Parathyroid adenoma (tissue), 2 donors: ENCODE measurements around the gene DYRK3.

Experiments
- H2AFZ ChIP-seq: fragments of 300-600 bp; sonication (generic); one replicate; pipeline ENCODE4 v1.7.0; 2017; ENCODE audit warnings: antibody characterized with exemption, mild to moderate bottlenecking
- H3K27ac ChIP-seq: fragments of 300-600 bp; sonication (generic); one replicate; pipeline ENCODE4 v1.7.0; 2017
- H3K27me3 ChIP-seq: fragments of 300-600 bp; sonication (generic); one replicate; pipeline ENCODE4 v1.7.0; 2017; ENCODE audit warnings: low read length; ENCODE audit not compliant: control insufficient read depth, insufficient read depth
- H3K36me3 ChIP-seq: fragments of 300-600 bp; sonication (generic); one replicate; pipeline ENCODE4 v1.7.0; 2017; ENCODE audit warnings: low read length; ENCODE audit not compliant: control insufficient read depth, insufficient read depth
- H3K4me1 ChIP-seq: fragments of 300-600 bp; sonication (generic); one replicate; pipeline ENCODE4 v1.7.0; 2017; ENCODE audit warnings: control low read depth
- H3K4me2 ChIP-seq: fragments of 300-600 bp; sonication (generic); one replicate; pipeline ENCODE4 v1.7.0; 2017; ENCODE audit warnings: low read length
- H3K4me3 ChIP-seq: fragments of 300-600 bp; sonication (generic); one replicate; pipeline ENCODE4 v1.7.0; 2017; ENCODE audit warnings: low read depth, low read length
- H3K79me2 ChIP-seq: fragments of 300-600 bp; sonication (generic); one replicate; pipeline ENCODE4 v1.7.0; 2017; ENCODE audit warnings: control low read depth
- H3K9ac ChIP-seq: fragments of 300-600 bp; sonication (generic); one replicate; pipeline ENCODE4 v1.7.0; 2017; ENCODE audit warnings: mild to moderate bottlenecking
- H3K9me3 ChIP-seq: fragments of 300-600 bp; sonication (generic); one replicate; pipeline ENCODE4 v1.7.0; 2017; ENCODE audit warnings: low read length; ENCODE audit not compliant: control insufficient read depth
- TF ChIP-seq, protein P1 (sequence below): fragments of 300-600 bp; sonication (generic); IDR thresholded peaks from one replicate; pipeline ENCODE4 v1.7.0; 2017; ENCODE audit warnings: antibody characterized with exemption, mild to moderate bottlenecking
- donor health status: primary hyperparathyroidism.

The DYRK3 gene

DNA sequence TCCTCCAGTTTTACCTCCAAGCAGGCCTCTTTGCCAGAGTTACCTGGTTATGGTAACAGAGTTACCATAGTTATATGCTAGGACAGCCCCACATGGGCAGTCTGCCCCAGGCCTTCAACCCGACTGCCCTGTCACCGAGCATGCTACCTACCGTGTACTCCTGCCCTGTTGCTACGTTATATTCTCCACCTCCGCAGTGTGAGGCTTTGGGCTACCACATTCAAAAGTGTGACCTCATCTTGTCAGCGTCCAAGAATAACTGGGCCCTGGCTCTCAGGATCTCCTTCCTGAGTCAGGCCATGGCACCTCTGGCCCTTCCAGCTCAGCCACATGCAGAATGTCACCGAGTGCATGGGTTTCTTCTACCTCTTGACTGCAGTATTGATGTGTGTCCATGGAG, 58.3 kb downstream of the DYRK3 start:
- TF ChIP-seq, protein P1, sequence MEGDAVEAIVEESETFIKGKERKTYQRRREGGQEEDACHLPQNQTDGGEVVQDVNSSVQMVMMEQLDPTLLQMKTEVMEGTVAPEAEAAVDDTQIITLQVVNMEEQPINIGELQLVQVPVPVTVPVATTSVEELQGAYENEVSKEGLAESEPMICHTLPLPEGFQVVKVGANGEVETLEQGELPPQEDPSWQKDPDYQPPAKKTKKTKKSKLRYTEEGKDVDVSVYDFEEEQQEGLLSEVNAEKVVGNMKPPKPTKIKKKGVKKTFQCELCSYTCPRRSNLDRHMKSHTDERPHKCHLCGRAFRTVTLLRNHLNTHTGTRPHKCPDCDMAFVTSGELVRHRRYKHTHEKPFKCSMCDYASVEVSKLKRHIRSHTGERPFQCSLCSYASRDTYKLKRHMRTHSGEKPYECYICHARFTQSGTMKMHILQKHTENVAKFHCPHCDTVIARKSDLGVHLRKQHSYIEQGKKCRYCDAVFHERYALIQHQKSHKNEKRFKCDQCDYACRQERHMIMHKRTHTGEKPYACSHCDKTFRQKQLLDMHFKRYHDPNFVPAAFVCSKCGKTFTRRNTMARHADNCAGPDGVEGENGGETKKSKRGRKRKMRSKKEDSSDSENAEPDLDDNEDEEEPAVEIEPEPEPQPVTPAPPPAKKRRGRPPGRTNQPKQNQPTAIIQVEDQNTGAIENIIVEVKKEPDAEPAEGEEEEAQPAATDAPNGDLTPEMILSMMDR = no peak
- no peaks in the 10 kb centered on the region for H3K27me3 ChIP-seq
- H3K9ac ChIP-seq = no peak overlapping the region
- no peaks in the 10 kb centered on the region for H3K36me3 ChIP-seq
- H3K4me3 ChIP-seq = no peak overlapping the region
- H3K9me3 ChIP-seq = no peaks in the 10 kb centered on the region
- H2AFZ ChIP-seq = no peak overlapping the region
- peaks cover 42% of the 10 kb centered on the region for H3K4me1 ChIP-seq
- H3K79me2 ChIP-seq = peaks cover 49% of the 10 kb centered on the region
- no peak overlapping the region for H3K4me2 ChIP-seq
- peak overlapping the region; percentile 59 for H3K27ac ChIP-seq

DNA sequence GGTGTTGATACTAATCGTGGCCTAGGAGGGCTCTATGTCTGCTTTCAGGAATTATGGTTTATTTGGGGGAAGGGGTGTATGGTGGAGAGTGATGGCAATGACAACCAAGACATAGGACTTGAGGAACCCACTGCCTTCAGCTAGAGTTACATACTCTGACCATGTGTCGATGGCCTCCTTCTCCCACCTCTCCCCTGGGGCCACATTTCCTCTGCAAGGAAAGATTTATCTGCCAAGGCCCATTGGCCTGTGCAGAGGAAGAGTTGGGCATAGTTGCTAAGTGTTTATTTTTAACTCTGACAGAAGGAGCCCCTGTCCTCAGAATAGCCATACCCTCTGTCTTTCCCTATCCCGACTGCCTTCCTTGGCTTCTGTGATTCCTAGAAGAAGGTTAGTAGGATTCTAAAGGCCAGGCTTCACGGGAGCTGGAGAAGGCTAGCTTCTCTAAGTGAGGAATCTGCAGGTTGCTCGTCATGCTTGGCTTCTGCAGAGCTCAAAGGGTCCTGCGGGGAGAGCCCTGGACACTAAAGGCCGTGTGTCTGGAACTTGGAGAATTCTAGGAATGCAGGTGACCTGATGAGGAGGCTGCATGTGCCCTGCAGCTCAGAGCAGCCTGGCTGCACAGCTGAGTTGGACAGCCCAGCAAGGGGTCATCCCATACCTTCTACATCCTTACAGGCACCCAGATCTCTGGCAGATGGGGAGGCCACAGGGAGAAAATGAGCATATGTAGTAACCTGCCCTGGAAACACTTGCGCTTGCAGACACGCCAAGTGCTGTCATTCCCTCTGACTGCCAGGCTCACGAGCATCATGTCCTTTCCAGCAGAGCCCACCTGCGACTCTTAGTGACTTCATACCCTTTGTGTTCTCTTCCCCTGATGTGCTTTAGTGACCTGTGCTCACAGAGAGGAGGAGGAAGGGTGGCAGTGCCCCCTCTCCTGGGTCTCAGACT, 59.1 kb downstream of the DYRK3 start:
- Histone ChIP-seq H3K36me3 (no peaks in the 10 kb centered on the region), H2AFZ (no peak overlapping the region), H3K9me3 (no peaks in the 10 kb centered on the region), H3K4me1 (peaks cover 42% of the 10 kb centered on the region), H3K79me2 (peaks cover 57% of the 10 kb centered on the region), H3K27me3 (no peaks in the 10 kb centered on the region), H3K9ac (no peak overlapping the region), H3K4me3 (no peak overlapping the region), H3K27ac (no peak overlapping the region), H3K4me2 (peak overlapping the region; percentile 6)
- TF ChIP-seq, protein P1 = no peak

DNA sequence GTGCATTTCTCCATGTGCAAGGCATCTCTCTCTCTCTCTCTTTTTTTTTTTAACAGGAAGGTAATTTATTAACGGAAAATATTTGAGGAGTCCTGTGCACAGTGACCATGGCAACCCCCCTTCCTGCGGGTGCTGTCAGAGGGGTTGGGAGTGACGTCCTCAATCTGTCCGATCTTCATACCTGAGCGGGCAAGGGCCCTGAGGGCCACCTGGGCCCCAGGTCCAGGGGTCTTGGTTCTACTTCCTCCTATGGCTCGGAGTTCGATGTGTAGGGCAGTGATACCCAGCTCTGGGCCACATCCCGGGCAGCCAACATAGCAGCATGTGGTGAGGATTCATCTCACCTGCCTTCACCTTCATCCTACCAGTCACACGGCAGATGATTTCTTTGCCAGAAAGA, 60.4 kb downstream of the DYRK3 start:
- Histone ChIP-seq H3K79me2 (peaks cover 47% of the 10 kb centered on the region), H3K4me1 (peaks cover 43% of the 10 kb centered on the region), H2AFZ (no peak overlapping the region), H3K9ac (no peak overlapping the region), H3K27ac (no peak overlapping the region), H3K9me3 (no peaks in the 10 kb centered on the region), H3K4me3 (no peak overlapping the region), H3K36me3 (no peaks in the 10 kb centered on the region), H3K27me3 (no peaks in the 10 kb centered on the region), H3K4me2 (no peak overlapping the region)
- TF ChIP-seq, protein P1 = no peak

DNA sequence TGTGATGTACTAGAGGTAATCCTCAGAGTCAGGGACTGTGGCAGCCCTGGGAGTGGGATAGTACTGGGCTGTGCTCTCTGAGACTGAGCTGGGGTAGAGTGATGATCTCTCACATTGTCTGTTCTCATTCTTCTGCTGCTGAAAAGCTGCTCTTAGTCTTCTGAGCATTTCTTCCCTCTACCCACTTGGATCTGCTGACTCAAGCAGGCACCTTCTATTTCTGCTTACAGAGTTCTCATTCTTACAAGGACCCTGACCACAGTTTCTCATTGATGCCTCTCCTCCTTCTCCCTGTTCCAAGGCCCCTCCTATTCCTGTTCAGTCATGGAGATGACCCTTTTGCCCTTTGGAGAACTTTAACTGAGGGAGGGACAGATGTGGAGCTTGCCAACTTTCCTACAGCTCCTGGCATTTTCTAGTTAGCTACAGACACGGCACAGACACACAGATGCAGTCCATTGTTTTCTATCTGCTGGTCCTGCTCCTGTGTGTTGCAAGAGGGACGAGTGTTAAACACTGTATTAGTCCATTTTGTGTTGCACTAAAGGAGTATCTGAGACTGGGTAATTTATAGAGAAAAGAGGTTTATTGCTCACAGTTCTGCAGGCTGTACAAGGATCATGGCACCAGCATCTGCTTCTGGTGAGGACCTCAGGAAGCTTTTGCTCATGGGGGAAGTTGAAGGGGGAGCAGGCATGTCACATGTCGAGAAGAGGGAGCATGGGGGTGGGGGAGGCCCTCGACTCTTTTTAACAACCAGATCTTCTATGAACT, 61.7 kb downstream of the DYRK3 start:
- Histone ChIP-seq H3K36me3 (no peaks in the 10 kb centered on the region), H3K9me3 (no peaks in the 10 kb centered on the region), H3K27me3 (no peaks in the 10 kb centered on the region), H3K4me1 (peaks cover 33% of the 10 kb centered on the region), H3K9ac (no peak overlapping the region), H3K4me2 (no peak overlapping the region), H2AFZ (no peak overlapping the region), H3K4me3 (no peak overlapping the region), H3K79me2 (peaks cover 43% of the 10 kb centered on the region), H3K27ac (no peak overlapping the region)
- TF ChIP-seq, protein P1 = no peak
